Right lobe of liver (tissue), 4 donors: ENCODE measurements around the gene FAT3.

Experiments used
- POLR2A ChIP-seq: fragments of 450-650 bp; IDR thresholded peaks from one replicate; pipeline ENCODE4 v1.6.1; 2017; ENCODE audit warnings: antibody characterized with exemption, mild to moderate bottlenecking
- TF ChIP-seq, protein P1 (sequence below), 4 donors: fragments of 200-600 bp in 3 of 4; fragments of 450-650 bp in 1 of 4; IDR thresholded peaks; one replicate each; pipeline versions ENCODE4 v1.5.1 to v1.8.0; 2016 to 2022; ENCODE audit warnings: antibody characterized with exemption in 4 of 4, mild to moderate bottlenecking in 2 of 4
- donor health status: DM: no; HTN: no; CAD: no.
- donor health status: DM: no; HTN: no; CAD: no.
- donor health status: DM: no; HTN: yes; CAD: no.

DNA sequence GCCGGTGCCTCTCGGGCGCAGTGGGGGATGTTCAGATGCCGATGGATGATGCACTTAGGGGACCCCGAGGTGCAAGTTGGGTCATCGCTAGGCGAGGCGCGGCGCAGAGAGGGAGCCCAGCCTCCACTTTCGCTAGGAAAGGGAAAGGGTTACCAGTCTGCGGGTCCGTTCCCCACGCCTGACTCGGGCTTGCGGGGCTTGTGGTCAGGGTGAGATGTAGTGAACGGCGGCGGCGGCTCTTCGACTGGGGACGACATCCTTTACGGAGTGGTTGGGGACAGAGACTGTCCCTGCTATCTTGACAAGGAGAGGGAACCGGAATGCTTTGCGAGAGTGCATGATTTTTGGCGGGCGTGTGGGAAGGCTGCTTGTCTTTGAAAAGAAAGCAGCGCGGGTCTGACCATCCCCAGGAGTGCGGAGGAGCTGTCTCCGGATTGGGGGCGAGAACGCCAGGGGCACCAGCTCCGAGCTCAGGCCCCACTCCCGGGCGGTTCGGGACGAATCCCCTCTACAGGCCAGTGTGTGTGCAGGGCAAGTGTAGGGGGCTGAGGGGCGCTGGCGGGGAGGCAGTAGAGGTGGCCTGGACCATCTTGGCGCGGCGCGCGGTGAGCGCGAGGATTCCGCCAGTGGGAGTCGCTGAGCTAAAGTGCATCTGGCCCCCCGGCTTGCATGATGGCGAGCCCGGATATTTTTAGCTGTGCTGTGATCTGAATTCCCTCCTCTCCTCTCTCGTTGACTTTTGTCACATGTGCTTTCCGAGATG, 1.1 kb downstream of the FAT3 start:
- TF ChIP-seq, protein P1, sequence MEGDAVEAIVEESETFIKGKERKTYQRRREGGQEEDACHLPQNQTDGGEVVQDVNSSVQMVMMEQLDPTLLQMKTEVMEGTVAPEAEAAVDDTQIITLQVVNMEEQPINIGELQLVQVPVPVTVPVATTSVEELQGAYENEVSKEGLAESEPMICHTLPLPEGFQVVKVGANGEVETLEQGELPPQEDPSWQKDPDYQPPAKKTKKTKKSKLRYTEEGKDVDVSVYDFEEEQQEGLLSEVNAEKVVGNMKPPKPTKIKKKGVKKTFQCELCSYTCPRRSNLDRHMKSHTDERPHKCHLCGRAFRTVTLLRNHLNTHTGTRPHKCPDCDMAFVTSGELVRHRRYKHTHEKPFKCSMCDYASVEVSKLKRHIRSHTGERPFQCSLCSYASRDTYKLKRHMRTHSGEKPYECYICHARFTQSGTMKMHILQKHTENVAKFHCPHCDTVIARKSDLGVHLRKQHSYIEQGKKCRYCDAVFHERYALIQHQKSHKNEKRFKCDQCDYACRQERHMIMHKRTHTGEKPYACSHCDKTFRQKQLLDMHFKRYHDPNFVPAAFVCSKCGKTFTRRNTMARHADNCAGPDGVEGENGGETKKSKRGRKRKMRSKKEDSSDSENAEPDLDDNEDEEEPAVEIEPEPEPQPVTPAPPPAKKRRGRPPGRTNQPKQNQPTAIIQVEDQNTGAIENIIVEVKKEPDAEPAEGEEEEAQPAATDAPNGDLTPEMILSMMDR (IDR thresholded peaks at IDR 0.05): no peak
- TF ChIP-seq POLR2A: no peak
